ENCODE results near the gene HAPLN2. TPM values are rescaled to one million over a fixed set of nuclear protein-coding genes. Genes with fewer than 3 reads are reported as not detected.

HAPLN2 gene
- total and polyA plus RNA-seq, 2 experiments from 2014 or later = not detected

GRCh38 chr1:156658945-156659574, 39.8 kb downstream of the HAPLN2 start:
- 95% methylated on average over 9 of the region's 10 CpGs for WGBS (ENCODE audit: low lambda C conversion rate, missing lambda C conversion rate)
- H3K27me3 ChIP-seq = peaks cover 32% of the 10 kb centered on the region
- no peaks in the 10 kb centered on the region for H3K36me3 ChIP-seq (replicated peaks; ENCODE audit: insufficient read depth, low read depth)
- H2AFZ ChIP-seq = no peak overlapping the region
- H4K20me1 ChIP-seq (ENCODE audit: insufficient read depth, poor library complexity, severe bottlenecking) = no peaks in the 10 kb centered on the region
- no peak for DNase-seq (ENCODE audit: low spot score)
- no peaks in the 10 kb centered on the region for H3K9me3 ChIP-seq (ENCODE audit: low read depth)
- peaks cover 59% of the 10 kb centered on the region for H3K4me1 ChIP-seq (ENCODE audit: insufficient read depth)
- no peak overlapping the region for H3K4me3 ChIP-seq
- H3K27ac ChIP-seq = no peak overlapping the region
- TF ChIP-seq CTCF (IDR thresholded peaks at IDR 0.05; ENCODE audit: poor library complexity) (no peak), EZH2 (IDR thresholded peaks at IDR 0.05; ENCODE audit: borderline replicate concordance) (no peak), EZH2phosphoT487 (IDR thresholded peaks at IDR 0.05; ENCODE audit: low read depth, severe bottlenecking, unreplicated experiment) (no peak)
- peak overlapping the region; percentile 68 for H3K4me2 ChIP-seq
- no peaks in the 10 kb centered on the region for H3K9me2 ChIP-seq (replicated peaks; ENCODE audit: insufficient read depth)
- H3K79me2 ChIP-seq = no peaks in the 10 kb centered on the region

GRCh38 chr1:156659661-156659987, 40.4 kb downstream of the HAPLN2 start:
- TF ChIP-seq CTCF (IDR thresholded peaks at IDR 0.05; ENCODE audit: poor library complexity) (no peak), EZH2phosphoT487 (IDR thresholded peaks at IDR 0.05; ENCODE audit: low read depth, severe bottlenecking, unreplicated experiment) (no peak), EZH2 (IDR thresholded peaks at IDR 0.05; ENCODE audit: borderline replicate concordance) (no peak)
- WGBS (ENCODE audit: low lambda C conversion rate, missing lambda C conversion rate) = 40% methylated on average over 6 of the region's 6 CpGs
- H3K4me1 ChIP-seq (ENCODE audit: insufficient read depth) = peaks cover 64% of the 10 kb centered on the region

GRCh38 chr1:156659988-156660751, 41.0 kb downstream of the HAPLN2 start:
- H3K27me3 ChIP-seq = peaks cover 21% of the 10 kb centered on the region
- no peaks in the 10 kb centered on the region for H3K9me2 ChIP-seq (replicated peaks; ENCODE audit: insufficient read depth)
- H3K27ac ChIP-seq = peak overlapping the region; percentile 93
- DNase-seq (ENCODE audit: low spot score) = peak; percentile 98
- peak overlapping the region; percentile 68 for H3K4me2 ChIP-seq
- H3K36me3 ChIP-seq (replicated peaks; ENCODE audit: insufficient read depth, low read depth) = no peaks in the 10 kb centered on the region
- no peak overlapping the region for H2AFZ ChIP-seq
- 14% methylated on average over 36 of the region's 38 CpGs for WGBS (ENCODE audit: low lambda C conversion rate, missing lambda C conversion rate)
- TF ChIP-seq EZH2 (IDR thresholded peaks at IDR 0.05; ENCODE audit: borderline replicate concordance) (no peak), CTCF (IDR thresholded peaks at IDR 0.05; ENCODE audit: poor library complexity) (peak; percentile 100)
- no peaks in the 10 kb centered on the region for H3K9me3 ChIP-seq (ENCODE audit: low read depth)
- no peaks in the 10 kb centered on the region for H3K79me2 ChIP-seq
- no peaks in the 10 kb centered on the region for H4K20me1 ChIP-seq (ENCODE audit: insufficient read depth, poor library complexity, severe bottlenecking)
- peaks cover 70% of the 10 kb centered on the region for H3K4me1 ChIP-seq (ENCODE audit: insufficient read depth)
- no peak overlapping the region for H3K4me3 ChIP-seq

More at GRCh38 chr1:156659661-156659987, 40.4 kb downstream of the HAPLN2 start:
- Histone ChIP-seq H2AFZ (no peak overlapping the region), H3K4me2 (peak overlapping the region; percentile 68), H3K79me2 (no peaks in the 10 kb centered on the region), H3K36me3 (replicated peaks; ENCODE audit: insufficient read depth, low read depth) (no peaks in the 10 kb centered on the region), H4K20me1 (ENCODE audit: insufficient read depth, poor library complexity, severe bottlenecking) (no peaks in the 10 kb centered on the region), H3K4me3 (no peak overlapping the region), H3K9me3 (ENCODE audit: low read depth) (no peaks in the 10 kb centered on the region), H3K9me2 (replicated peaks; ENCODE audit: insufficient read depth) (no peaks in the 10 kb centered on the region), H3K27me3 (peaks cover 26% of the 10 kb centered on the region), H3K27ac (no peak overlapping the region)
- DNase-seq (ENCODE audit: low spot score) = no peak

Data from hepatocyte (in vitro differentiated cells).